H9 (cell line): Measurements from ENCODE around the gene PRKAR2B. TPM values are rescaled to one million over a fixed set of nuclear protein-coding genes. Genes with fewer than 3 reads are reported as not detected.

ENCODE experiments used
- DNase-seq: peaks from one replicate; pipeline ENCODE4 v3.0.0-alpha.2; 2017
- H2AFZ ChIP-seq: one replicate; pipeline ENCODE4 v1.6.1; 2013; ENCODE audit warnings: mild to moderate bottlenecking, low read length, control low read depth, moderate library complexity
- H2AK5ac ChIP-seq: 2 replicates; pipeline ENCODE4 v1.6.1; 2013; ENCODE audit warnings: low read length, control low read depth, mixed read lengths; ENCODE audit not compliant: insufficient read length
- H2BK120ac ChIP-seq: one replicate; pipeline ENCODE4 v1.6.1; 2013; ENCODE audit warnings: low read depth, mild to moderate bottlenecking, low read length, control low read depth, inconsistent platforms; ENCODE audit not compliant: poor library complexity, severe bottlenecking
- H2BK12ac ChIP-seq: 2 replicates; pipeline ENCODE4 v1.6.1; 2013; ENCODE audit warnings: low read length, control low read depth, mixed read lengths, low read depth; ENCODE audit not compliant: insufficient read length
- H2BK15ac ChIP-seq: 2 replicates; pipeline ENCODE4 v1.6.1; 2013; ENCODE audit warnings: low read depth, low read length, control low read depth
- H2BK20ac ChIP-seq: one replicate; pipeline ENCODE4 v1.6.1; 2013; ENCODE audit warnings: low read depth, mild to moderate bottlenecking, low read length, control low read depth, inconsistent platforms; ENCODE audit not compliant: poor library complexity, severe bottlenecking
- H2BK5ac ChIP-seq: 2 replicates; pipeline ENCODE4 v1.6.1; 2013; ENCODE audit warnings: low read length, control low read depth, mixed read lengths; ENCODE audit not compliant: insufficient read length
- H3K14ac ChIP-seq: 2 replicates; pipeline ENCODE4 v1.6.1; 2013; ENCODE audit warnings: low read length, control low read depth; ENCODE audit not compliant: insufficient read depth
- H3K18ac ChIP-seq: 2 replicates; pipeline ENCODE4 v1.6.1; 2013; ENCODE audit warnings: low read depth, mild to moderate bottlenecking, mixed read lengths, low read length, control low read depth; ENCODE audit not compliant: insufficient read length
- H3K23ac ChIP-seq: 2 replicates; pipeline ENCODE4 v1.6.1; 2013; ENCODE audit warnings: low read length, control low read depth, mixed read lengths, low read depth; ENCODE audit not compliant: insufficient read length
- H3K23me2 ChIP-seq: 2 replicates; pipeline ENCODE4 v1.6.1; 2013; ENCODE audit warnings: low read depth, mild to moderate bottlenecking, mixed read lengths, low read length, control low read depth; ENCODE audit not compliant: insufficient read length, poor library complexity, severe bottlenecking
- H3K27ac ChIP-seq: 2 replicates; pipeline ENCODE4 v1.5.1; 2013; ENCODE audit warnings: low read length, control low read depth, mixed read lengths, low read depth; ENCODE audit not compliant: insufficient read length
- H3K27me3 ChIP-seq: 2 replicates; pipeline ENCODE4 v1.6.1; 2013; ENCODE audit warnings: low read length, control low read depth, inconsistent platforms; ENCODE audit not compliant: insufficient read depth
- H3K4ac ChIP-seq: 2 replicates; pipeline ENCODE4 v1.6.1; 2013; ENCODE audit warnings: low read depth, mild to moderate bottlenecking, control low read depth, inconsistent platforms, low read length, moderate library complexity
- H3K4me1 ChIP-seq: 2 replicates; pipeline ENCODE4 v1.6.1; 2013; ENCODE audit warnings: low read length, control low read depth, inconsistent platforms; ENCODE audit not compliant: insufficient read depth
- H3K4me2 ChIP-seq: 2 replicates; pipeline ENCODE4 v1.6.1; 2013; ENCODE audit warnings: low read length, control low read depth, mixed read lengths; ENCODE audit not compliant: insufficient read length, insufficient read depth
- H3K56ac ChIP-seq: 2 replicates; pipeline ENCODE4 v1.6.1; 2013; ENCODE audit warnings: low read depth, mild to moderate bottlenecking, mixed read lengths, low read length, control low read depth; ENCODE audit not compliant: insufficient read length
- H3K79me1 ChIP-seq: 2 replicates; pipeline ENCODE4 v1.6.1; 2013; ENCODE audit warnings: low read depth, mild to moderate bottlenecking, moderate library complexity, low read length, control low read depth, inconsistent platforms; ENCODE audit not compliant: insufficient read depth, poor library complexity, severe bottlenecking
- H3K79me2 ChIP-seq: 2 replicates; pipeline ENCODE4 v1.6.1; 2013; ENCODE audit warnings: low read length, control low read depth, inconsistent platforms; ENCODE audit not compliant: insufficient read depth
- H3K9ac ChIP-seq: 2 replicates; pipeline ENCODE4 v1.6.1; 2013; ENCODE audit warnings: low read length, control low read depth, mixed read lengths; ENCODE audit not compliant: insufficient read length; ENCODE audit errors: extremely low read depth
- H3K9me3 ChIP-seq: one replicate; pipeline ENCODE4 v1.6.1; 2013; ENCODE audit warnings: low read depth, low read length, inconsistent platforms; ENCODE audit not compliant: control insufficient read depth
- H3T11ph ChIP-seq: one replicate; pipeline ENCODE4 v1.6.1; 2013; ENCODE audit warnings: mild to moderate bottlenecking, low read length, control low read depth, inconsistent platforms
- H4K20me1 ChIP-seq: one replicate; pipeline ENCODE4 v1.6.1; 2013; ENCODE audit not compliant: control insufficient read depth, insufficient read length, insufficient read depth
- H4K5ac ChIP-seq: 2 replicates; pipeline ENCODE4 v1.6.1; 2013; ENCODE audit warnings: low read depth, mild to moderate bottlenecking, mixed read lengths, low read length, control low read depth; ENCODE audit not compliant: insufficient read length
- H4K8ac ChIP-seq: replicated peaks from 2 replicates; pipeline ENCODE4 v1.6.1; 2013; ENCODE audit warnings: low read length, control low read depth, mixed read lengths, low read depth; ENCODE audit not compliant: insufficient read length
- H4K91ac ChIP-seq: 2 replicates; pipeline ENCODE4 v1.6.1; 2013; ENCODE audit warnings: low read depth, mild to moderate bottlenecking, moderate library complexity, mixed read lengths, low read length, control low read depth; ENCODE audit not compliant: insufficient read length
- H3K27ac Mint-ChIP-seq, 3 experiments: 2 replicates in 2 of 3; 3 replicates in 1 of 3; pipeline ENCODE4 v1.8.0; 2020 to 2021; ENCODE audit warnings: mixed read lengths in 3 of 3, mild to moderate bottlenecking in 1 of 3, moderate library complexity in 1 of 3
- H3K27me3 Mint-ChIP-seq: 2 replicates; pipeline ENCODE4 v1.8.0; 2021; ENCODE audit warnings: low read depth, mild to moderate bottlenecking, moderate library complexity, mixed read lengths
- H3K36me3 Mint-ChIP-seq, 3 experiments: 2 replicates in 2 of 3; 3 replicates in 1 of 3; pipeline ENCODE4 v1.8.0; 2020 to 2021; ENCODE audit warnings: low read depth in 3 of 3, mixed read lengths in 3 of 3; ENCODE audit not compliant: insufficient read depth in 1 of 3
- H3K4me1 Mint-ChIP-seq, 2 experiments: 2 replicates each; pipeline ENCODE4 v1.8.0; 2020; ENCODE audit warnings: mixed read lengths in 2 of 2
- H3K4me3 Mint-ChIP-seq, 2 experiments: 2 replicates in 1 of 2; 3 replicates in 1 of 2; pipeline ENCODE4 v1.8.0; 2020 to 2021; ENCODE audit warnings: mild to moderate bottlenecking in 2 of 2, mixed read lengths in 2 of 2, moderate library complexity in 1 of 2
- H3K9me3 Mint-ChIP-seq, 2 experiments: 2 replicates in 1 of 2; 3 replicates in 1 of 2; pipeline ENCODE4 v1.8.0; 2020; ENCODE audit warnings: mild to moderate bottlenecking in 2 of 2, mixed read lengths in 2 of 2, moderate library complexity in 1 of 2
- CTCF ChIP-seq: fragments of 200-600 bp; sonication (generic); conservative IDR thresholded peaks from 3 replicates; pipeline ENCODE4 v1.8.0; 2021; ENCODE audit warnings: antibody characterized with exemption, mild to moderate bottlenecking
- WGBS: extraction: QIAGEN DNeasy Blood & Tissue Kit; methylation state at CpG from one replicate; pipeline ENCODE4 v1.1.7; 2013; ENCODE audit warnings: missing lambda C conversion rate, low lambda C conversion rate, mixed read lengths; ENCODE audit not compliant: insufficient read length; ENCODE audit errors: extremely low coverage; 5-methylcytosine and 5-hydroxymethylcytosine counted together
- total RNA-seq: library from RNA; stranded (reverse); gene quantifications from 2 replicates; pipeline ENCODE4 v1.2.1, GENCODE V29; 2021

PRKAR2B gene
- total RNA-seq, 1 experiment from 2014 or later: 16.6 TPM

GRCh38 chr7:107130487-107131220 is 86.1 kb downstream of the PRKAR2B start:
- Histone ChIP-seq H3K4me2 (peak overlapping the region; percentile 24), H3K56ac (no peak overlapping the region), H3K14ac (no peak overlapping the region), H2BK120ac (no peak overlapping the region), H3K9ac (no peak overlapping the region), H3K79me2 (no peaks in the 10 kb centered on the region; the same call in 1 of the 2 replicates), H3T11ph (no peak overlapping the region), H2BK15ac (no peak overlapping the region), H2BK20ac (no peak overlapping the region), H4K5ac (no peak overlapping the region), H4K8ac (no peak overlapping the region), H3K9me3 (no peaks in the 10 kb centered on the region), H3K23ac (no peak overlapping the region), H4K91ac (no peak overlapping the region), H3K18ac (no peak overlapping the region), H2AK5ac (no peak overlapping the region), H3K4me1 (no peaks in the 10 kb centered on the region; the same call in none of the 2 replicates), H3K4ac (no peak overlapping the region), H4K20me1 (no peaks in the 10 kb centered on the region), H2AFZ (no peak overlapping the region), H3K27ac (peak overlapping the region; percentile 47), H3K79me1 (no peaks in the 10 kb centered on the region), H3K23me2 (no peaks in the 10 kb centered on the region), H3K27me3 (no peaks in the 10 kb centered on the region), H2BK12ac (no peak overlapping the region), H2BK5ac (no peak overlapping the region)
- Mint-ChIP-seq H3K9me3 (peaks cover 7 to 10% of the 10 kb centered on the region in 2 experiments; a peak in 4 of 5 replicates), H3K27ac (peak overlapping the region in 2 of 3 experiments; percentile 90 to 97; a peak in 5 of 7 replicates), H3K4me1 (peaks cover 33 to 41% of the 10 kb centered on the region in 2 experiments), H3K4me3 (peak overlapping the region in 1 of 2 experiments; percentile 55; a peak in 3 of 5 replicates), H3K27me3 (no peaks in the 10 kb centered on the region), H3K36me3 (peaks cover 0 to 13% (median 2%) of the 10 kb centered on the region in 3 experiments; a peak in 4 of 7 replicates)
- DNase-seq: peak; percentile 41
- WGBS: no CpG with 5 or more reads among the region's 6 CpGs
- TF ChIP-seq CTCF: peak; percentile 58
